ENCODE results near the gene ELP4. TPM values are rescaled to one million over a fixed set of nuclear protein-coding genes. Genes with fewer than 3 reads are reported as not detected.
"Not testable (repeated sequence)": the region's sequence is repeated elsewhere in the genome, so short reads cannot be mapped to it uniquely, and the experiment has no call there.

The ELP4 gene
- total RNA-seq, 2 experiments from 2014 or later, result 20.7 to 25.1 TPM

DNA sequence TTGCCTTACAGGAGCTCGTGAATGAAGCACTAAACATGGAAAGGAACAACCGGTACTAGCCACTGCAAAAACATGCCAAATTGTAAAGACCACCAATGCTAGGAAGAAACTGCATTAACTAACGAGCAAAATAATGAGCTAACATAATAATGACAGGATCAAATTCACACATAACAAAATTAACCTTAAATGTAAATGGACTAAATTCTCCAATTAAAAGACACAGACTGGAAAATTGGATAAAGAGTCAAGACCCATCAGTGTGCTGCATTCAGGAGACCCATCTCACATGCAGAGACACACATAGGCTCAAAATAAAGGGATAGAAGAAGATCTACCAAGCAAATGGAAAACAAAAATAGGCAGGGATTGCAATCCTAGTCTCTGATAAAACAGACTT lies 66.2 kb downstream of the ELP4 start:
- H3K4me1 Mint-ChIP-seq; H3K36me3 Mint-ChIP-seq; H3K27ac Mint-ChIP-seq; H3K4me3 Mint-ChIP-seq; POLR2A ChIA-PET; DNase-seq; ATAC-seq (ENCODE audit: low read depth); H3K27me3 Mint-ChIP-seq: not testable (repeated sequence)
- peaks cover 17% of the 10 kb centered on the region for H3K9me3 Mint-ChIP-seq

DNA sequence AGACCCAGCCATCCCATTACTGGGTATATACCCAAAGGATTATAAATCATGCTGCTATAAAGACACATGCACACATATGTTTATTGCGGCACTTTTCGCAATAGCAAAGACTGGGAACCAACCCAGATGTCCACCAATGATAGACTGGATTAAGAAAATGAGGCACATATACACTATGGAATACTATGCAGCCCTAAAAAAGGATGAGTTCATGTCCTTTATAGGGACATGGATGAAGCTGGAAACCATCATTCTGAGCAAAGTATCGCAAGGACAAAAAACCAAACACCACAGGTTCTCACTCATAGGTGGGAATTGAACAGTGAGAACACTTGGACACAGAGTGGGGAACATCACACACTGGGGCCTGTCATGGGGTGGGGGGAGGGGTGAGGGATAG lies 69.8 kb downstream of the ELP4 start:
- POLR2A ChIA-PET, H3K27ac Mint-ChIP-seq: not testable (repeated sequence)

DNA sequence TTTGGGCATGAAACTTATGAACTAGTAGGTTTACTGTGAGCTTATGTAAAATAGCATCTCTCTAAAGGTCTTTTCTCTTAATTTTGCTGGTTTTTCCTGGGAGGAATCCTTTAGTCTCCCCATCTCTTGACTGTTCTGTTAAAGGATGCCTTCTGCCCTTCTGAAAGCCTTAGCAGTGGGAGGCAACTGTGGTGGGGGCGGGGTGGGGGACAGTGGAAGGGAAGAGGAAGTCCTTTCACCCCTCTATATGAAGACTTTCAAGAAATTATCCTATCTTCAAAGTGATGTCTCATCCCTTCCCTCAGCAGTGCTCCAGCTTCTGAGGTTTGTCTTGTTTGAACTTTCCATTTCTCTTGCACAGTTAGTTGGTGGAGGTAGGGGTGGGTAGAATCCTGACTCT lies 73.1 kb downstream of the ELP4 start:
- POLR2A ChIA-PET, result no interaction called here
- peaks cover 2% of the 10 kb centered on the region for H3K36me3 Mint-ChIP-seq
- peaks cover 6% of the 10 kb centered on the region for H3K4me1 Mint-ChIP-seq
- H3K9me3 Mint-ChIP-seq, result no peaks in the 10 kb centered on the region
- ATAC-seq (ENCODE audit: low read depth) (no peak), DNase-seq (no peak)
- no peak overlapping the region for H3K4me3 Mint-ChIP-seq
- no peak overlapping the region for H3K27ac Mint-ChIP-seq
- no peaks in the 10 kb centered on the region for H3K27me3 Mint-ChIP-seq

More for the DNA sequence above, 69.8 kb downstream of the ELP4 start:
- ATAC-seq (ENCODE audit: low read depth); H3K27me3 Mint-ChIP-seq; H3K4me1 Mint-ChIP-seq; H3K36me3 Mint-ChIP-seq; H3K4me3 Mint-ChIP-seq; DNase-seq: not testable (repeated sequence)
- peaks cover 11% of the 10 kb centered on the region for H3K9me3 Mint-ChIP-seq

DNA sequence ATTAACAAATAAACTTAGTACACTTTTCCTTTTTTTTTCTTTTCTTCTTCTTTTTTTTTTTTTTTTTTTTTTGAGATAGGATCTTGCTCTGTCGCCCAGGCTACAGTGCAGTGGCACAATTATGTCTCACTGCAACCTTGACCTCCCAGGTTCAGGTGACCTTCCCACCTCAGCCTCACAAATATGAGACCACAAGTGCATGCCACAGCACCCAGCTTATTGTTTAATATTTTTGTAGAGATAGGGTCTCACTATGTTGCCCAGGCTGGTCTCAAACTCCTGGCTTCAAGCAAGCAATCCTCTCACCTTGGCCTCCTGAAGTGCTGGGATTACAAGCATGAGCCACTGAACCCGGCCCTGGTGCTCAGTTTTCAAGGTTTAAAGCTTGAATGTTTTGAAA lies 88.9 kb downstream of the ELP4 start:
- DNase-seq, result no peak
- H3K27ac Mint-ChIP-seq, result no peak overlapping the region
- no peak overlapping the region for H3K4me3 Mint-ChIP-seq
- peaks cover 6% of the 10 kb centered on the region for H3K36me3 Mint-ChIP-seq
- ATAC-seq (ENCODE audit: low read depth), result no peak
- POLR2A ChIA-PET, result no interaction called here
- no peaks in the 10 kb centered on the region for H3K4me1 Mint-ChIP-seq
- H3K27me3 Mint-ChIP-seq, result no peaks in the 10 kb centered on the region
- no peaks in the 10 kb centered on the region for H3K9me3 Mint-ChIP-seq

DNA sequence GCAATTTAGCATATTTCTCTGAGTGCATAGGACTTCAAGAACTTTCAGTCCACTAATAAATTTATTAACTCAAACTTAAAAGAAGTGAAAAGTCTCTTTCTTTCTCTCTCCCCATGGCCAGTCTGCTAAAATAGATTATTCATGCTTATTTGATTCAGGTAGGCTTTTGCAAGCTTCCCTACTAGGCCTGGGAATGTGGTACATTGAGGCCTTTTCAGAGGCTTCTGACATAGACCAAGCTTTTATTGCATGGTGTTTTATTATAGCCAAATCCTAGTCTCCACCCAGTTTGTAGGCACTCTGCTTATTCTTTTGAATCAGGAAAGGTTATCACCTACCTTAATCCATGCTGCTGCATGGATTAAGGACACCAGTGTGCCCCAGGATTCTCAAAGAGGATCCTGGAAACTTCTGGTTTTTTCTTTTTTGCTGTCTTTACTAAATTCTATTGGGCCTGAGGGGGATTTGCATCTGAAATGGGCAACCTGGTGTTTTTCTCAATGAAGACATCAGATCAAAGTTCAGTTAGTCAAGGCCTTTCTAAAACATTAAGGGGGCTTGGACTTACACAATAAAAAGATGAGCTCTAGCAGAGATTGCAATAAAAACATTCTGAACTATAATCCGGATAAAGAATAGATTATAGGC lies 92.2 kb downstream of the ELP4 start:
- POLR2A ChIA-PET, result no interaction called here
- no peak for ATAC-seq (ENCODE audit: low read depth)
- H3K9me3 Mint-ChIP-seq, result no peaks in the 10 kb centered on the region
- peaks cover 6% of the 10 kb centered on the region for H3K36me3 Mint-ChIP-seq
- H3K27ac Mint-ChIP-seq, result no peak overlapping the region
- H3K4me1 Mint-ChIP-seq, result no peaks in the 10 kb centered on the region
- DNase-seq, result no peak
- H3K27me3 Mint-ChIP-seq, result no peaks in the 10 kb centered on the region
- H3K4me3 Mint-ChIP-seq, result no peak overlapping the region

DNA sequence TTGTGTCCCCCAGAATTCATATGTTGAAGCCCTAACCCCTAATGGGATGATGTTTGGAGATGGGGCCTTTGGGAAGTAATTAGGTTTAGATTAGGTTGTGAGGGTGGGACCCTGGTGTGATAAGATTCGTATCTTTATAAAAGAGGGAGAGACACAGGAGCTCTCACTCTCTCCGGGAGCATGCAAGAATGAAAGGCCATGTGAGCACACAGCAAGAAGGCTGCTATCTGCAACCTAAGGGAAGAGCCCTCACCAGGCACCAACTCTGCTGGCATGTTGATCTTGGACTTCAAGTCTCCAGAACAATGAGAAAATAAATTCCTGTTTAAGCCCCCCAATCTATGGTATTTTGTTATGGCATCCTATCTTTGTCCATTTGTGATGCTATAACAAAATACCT lies 97.3 kb downstream of the ELP4 start:
- H3K27ac Mint-ChIP-seq, result no peak overlapping the region
- ATAC-seq (ENCODE audit: low read depth), result no peak

DNA sequence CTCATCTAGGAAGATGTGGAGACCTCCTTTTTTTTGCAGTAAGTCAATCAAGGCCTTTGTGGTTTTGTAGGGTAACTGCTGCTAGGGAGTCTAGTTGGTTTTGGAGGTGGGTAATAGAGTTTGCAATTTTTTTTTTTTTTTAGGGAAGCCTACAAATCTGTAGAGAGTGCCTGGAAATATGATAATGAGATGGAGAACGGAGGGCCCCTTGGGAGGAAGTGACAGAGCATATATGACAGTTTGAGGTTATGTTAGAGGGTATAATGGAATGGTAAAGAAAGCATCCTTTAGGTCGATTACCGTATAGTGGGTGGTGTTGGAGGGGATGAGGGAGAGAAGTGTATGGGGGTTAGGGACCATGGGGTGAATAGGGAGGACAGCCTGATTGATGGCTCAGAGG lies 98.3 kb downstream of the ELP4 start:
- H3K27ac Mint-ChIP-seq, result no peak overlapping the region
- DNase-seq (no peak), ATAC-seq (ENCODE audit: low read depth) (no peak)
- POLR2A ChIA-PET, result no interaction called here
- no peaks in the 10 kb centered on the region for H3K27me3 Mint-ChIP-seq
- peaks cover 7% of the 10 kb centered on the region for H3K36me3 Mint-ChIP-seq
- H3K4me1 Mint-ChIP-seq, result peaks cover 4% of the 10 kb centered on the region
- H3K9me3 Mint-ChIP-seq, result peaks cover 3% of the 10 kb centered on the region
- H3K4me3 Mint-ChIP-seq, result no peak overlapping the region

More for the DNA sequence above, 97.3 kb downstream of the ELP4 start:
- Mint-ChIP-seq H3K4me3 (no peak overlapping the region), H3K36me3 (peaks cover 7% of the 10 kb centered on the region), H3K4me1 (peaks cover 4% of the 10 kb centered on the region), H3K9me3 (peaks cover 3% of the 10 kb centered on the region), H3K27me3 (no peaks in the 10 kb centered on the region)
- POLR2A ChIA-PET, result no interaction called here
- DNase-seq, result no peak

DNA sequence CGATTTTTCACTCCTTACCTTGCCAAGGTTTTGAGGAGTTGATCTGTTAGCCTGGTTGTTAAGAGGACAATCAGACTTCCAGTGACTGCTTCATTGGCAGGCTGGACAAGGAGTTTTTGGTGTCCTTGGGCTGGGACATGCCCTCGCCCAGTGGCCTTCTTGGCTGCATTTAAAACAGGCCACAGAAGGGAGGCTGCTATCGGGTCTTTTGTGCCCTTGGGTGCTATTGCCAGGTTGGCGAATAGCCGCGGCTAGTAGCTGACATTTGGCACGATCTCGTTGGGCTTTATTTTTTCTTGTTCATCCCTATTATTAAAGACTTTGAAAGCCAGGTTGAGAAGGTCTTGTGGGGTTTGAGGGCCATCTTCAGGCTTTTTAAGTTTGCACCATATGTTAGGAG lies 99.4 kb downstream of the ELP4 start:
- Mint-ChIP-seq H3K27ac (no peak overlapping the region), H3K4me3 (no peak overlapping the region), H3K36me3 (peaks cover 7% of the 10 kb centered on the region), H3K9me3 (peaks cover 3% of the 10 kb centered on the region), H3K4me1 (peaks cover 4% of the 10 kb centered on the region), H3K27me3 (no peaks in the 10 kb centered on the region)
- ATAC-seq (ENCODE audit: low read depth) (no peak), DNase-seq (no peak)
- POLR2A ChIA-PET, result no interaction called here

DNA sequence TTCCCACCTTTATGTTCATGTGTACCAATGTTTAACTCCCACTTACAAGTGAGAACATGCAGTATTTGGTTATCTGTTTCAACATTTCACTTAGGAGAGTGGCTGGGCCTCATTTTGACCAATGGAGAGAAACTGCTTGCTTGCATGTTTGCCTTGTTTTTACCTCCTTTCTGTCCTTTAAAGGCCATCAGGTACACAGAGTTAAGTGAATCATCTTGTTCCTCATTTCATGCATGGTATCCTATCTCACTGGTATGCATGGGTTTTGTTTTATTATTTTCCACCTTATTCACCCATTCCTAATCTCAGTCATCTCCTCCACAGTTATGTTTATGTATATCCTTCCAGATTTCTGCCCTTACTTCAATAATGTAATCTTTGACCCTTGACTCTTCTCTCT lies 101.0 kb downstream of the ELP4 start:
- H3K4me3 Mint-ChIP-seq, result no peak overlapping the region
- peaks cover 4% of the 10 kb centered on the region for H3K4me1 Mint-ChIP-seq
- POLR2A ChIA-PET, result no interaction called here
- no peak for ATAC-seq (ENCODE audit: low read depth)
- no peak overlapping the region for H3K27ac Mint-ChIP-seq
- peaks cover 3% of the 10 kb centered on the region for H3K9me3 Mint-ChIP-seq
- H3K27me3 Mint-ChIP-seq, result no peaks in the 10 kb centered on the region
- no peak for DNase-seq
- H3K36me3 Mint-ChIP-seq, result peaks cover 7% of the 10 kb centered on the region

DNA sequence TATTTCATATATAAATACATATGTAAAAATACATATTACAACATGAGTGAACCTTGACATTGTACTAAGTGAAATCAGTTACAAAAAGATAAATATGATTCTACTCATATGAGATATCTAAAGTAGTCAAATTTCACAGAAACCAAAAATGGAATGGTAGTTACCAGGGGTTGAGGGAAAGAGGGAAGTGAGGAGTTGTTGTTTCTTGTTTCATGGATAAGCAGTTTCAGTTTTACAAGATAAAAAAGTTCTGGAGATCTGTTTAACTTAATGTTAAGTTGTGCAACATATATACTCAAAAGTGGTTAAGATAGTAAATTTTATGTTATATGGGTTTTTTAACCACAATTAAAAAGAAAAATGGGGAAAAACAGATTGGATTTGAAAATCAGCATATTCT lies 107.7 kb downstream of the ELP4 start:
- Mint-ChIP-seq H3K4me1 (peaks cover 7% of the 10 kb centered on the region), H3K27me3 (no peaks in the 10 kb centered on the region), H3K36me3 (peaks cover 6% of the 10 kb centered on the region), H3K27ac (no peak overlapping the region), H3K9me3 (no peaks in the 10 kb centered on the region), H3K4me3 (no peak overlapping the region)
- DNase-seq, result no peak
- POLR2A ChIA-PET, result no interaction called here
- no peak for ATAC-seq (ENCODE audit: low read depth)

DNA sequence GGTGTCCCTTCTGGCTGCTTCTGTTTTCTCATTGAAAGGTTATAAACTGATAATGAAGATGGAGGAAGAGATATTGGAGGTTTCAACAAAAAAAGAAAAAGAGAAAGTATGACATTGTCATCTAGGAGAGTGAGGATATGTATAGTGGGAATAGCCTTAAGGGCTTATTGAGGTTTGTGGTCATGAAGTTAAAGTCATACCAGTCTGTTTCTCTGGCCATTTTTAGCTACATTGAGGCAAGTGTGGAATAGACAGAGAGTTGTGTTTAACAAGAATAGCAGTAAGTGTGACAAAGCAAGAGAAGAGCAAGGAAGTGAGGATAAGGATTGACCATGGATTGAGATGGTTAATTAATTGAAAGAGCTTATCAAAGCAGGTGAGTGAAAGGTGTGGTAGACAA lies 110.4 kb downstream of the ELP4 start:
- no peak for ATAC-seq (ENCODE audit: low read depth)

DNA sequence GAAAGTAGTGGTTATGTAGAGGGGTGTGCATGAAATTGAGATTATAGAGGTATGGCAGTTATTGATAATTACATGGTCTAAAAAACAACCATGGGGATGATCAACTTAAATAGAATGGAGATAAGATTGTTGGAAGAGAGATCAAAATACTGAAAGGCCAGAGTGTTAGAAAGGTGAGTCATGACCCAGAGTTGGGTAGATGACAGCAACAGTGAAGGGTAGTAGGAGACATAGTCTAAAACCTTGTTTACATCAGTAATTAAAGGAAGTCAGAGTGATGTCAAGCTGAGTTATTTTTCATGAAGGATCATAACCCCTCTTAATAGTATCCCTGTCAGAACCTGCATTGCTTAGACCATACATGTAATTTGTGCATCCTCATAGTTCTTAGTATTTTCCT lies 110.9 kb downstream of the ELP4 start:
- DNase-seq, result no peak
- Mint-ChIP-seq H3K4me3 (no peak overlapping the region), H3K27me3 (no peaks in the 10 kb centered on the region), H3K9me3 (no peaks in the 10 kb centered on the region), H3K27ac (peak overlapping the region; percentile 0), H3K4me1 (peaks cover 7% of the 10 kb centered on the region), H3K36me3 (peaks cover 6% of the 10 kb centered on the region)
- no peak for ATAC-seq (ENCODE audit: low read depth)
- POLR2A ChIA-PET, result no interaction called here

More for the DNA sequence above, 110.4 kb downstream of the ELP4 start:
- Mint-ChIP-seq H3K36me3 (peaks cover 6% of the 10 kb centered on the region), H3K27ac (peak overlapping the region; percentile 0), H3K4me3 (no peak overlapping the region), H3K27me3 (no peaks in the 10 kb centered on the region), H3K4me1 (peaks cover 7% of the 10 kb centered on the region), H3K9me3 (no peaks in the 10 kb centered on the region)
- no peak for DNase-seq
- POLR2A ChIA-PET, result no interaction called here

DNA sequence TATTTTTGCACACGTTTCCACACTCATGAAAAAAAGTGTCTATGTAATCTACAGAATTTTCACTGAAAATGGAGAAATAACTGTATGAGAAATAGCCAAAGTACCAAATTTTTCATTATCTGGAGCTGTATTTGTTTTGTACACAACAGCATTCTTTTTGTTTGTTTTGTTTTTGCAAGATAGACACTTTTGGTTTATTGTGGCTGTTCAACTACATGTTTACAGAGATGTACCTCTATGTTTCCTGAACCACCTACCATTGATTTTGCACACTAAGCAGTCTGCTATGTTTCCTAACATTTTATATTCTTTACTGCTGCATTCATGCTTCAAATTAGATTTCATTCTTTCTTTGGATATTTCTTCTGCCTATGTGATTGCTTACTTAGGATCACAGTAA lies 116.3 kb downstream of the ELP4 start:
- Mint-ChIP-seq H3K36me3 (no peaks in the 10 kb centered on the region), H3K9me3 (no peaks in the 10 kb centered on the region), H3K4me1 (no peaks in the 10 kb centered on the region), H3K27ac (no peak overlapping the region), H3K4me3 (no peak overlapping the region), H3K27me3 (no peaks in the 10 kb centered on the region)
- ATAC-seq (ENCODE audit: low read depth) (no peak), DNase-seq (no peak)
- POLR2A ChIA-PET, result no interaction called here

DNA sequence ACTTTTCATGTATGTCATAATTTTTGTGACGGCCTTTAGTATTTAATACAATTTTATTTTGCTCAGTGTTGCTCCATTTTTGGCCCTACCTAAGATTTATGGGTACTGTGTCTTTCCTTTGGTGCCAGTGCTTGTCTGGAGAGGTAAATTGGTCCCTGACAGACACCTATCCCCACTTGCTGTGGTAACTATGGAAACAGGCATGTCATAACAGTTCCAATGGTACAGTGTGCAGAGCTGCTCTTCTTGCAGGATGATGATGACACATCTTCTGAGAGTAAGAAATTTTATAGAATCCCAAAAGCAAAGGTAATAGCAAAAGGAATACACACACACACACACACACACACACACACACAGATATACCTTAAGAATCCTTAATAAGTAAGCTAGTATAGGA lies 118.5 kb downstream of the ELP4 start:
- Mint-ChIP-seq H3K36me3 (no peaks in the 10 kb centered on the region), H3K4me1 (no peaks in the 10 kb centered on the region), H3K27me3 (no peaks in the 10 kb centered on the region), H3K4me3 (no peak overlapping the region), H3K27ac (no peak overlapping the region), H3K9me3 (no peaks in the 10 kb centered on the region)
- no peak for ATAC-seq (ENCODE audit: low read depth)
- POLR2A ChIA-PET, result no interaction called here
- DNase-seq, result no peak

DNA sequence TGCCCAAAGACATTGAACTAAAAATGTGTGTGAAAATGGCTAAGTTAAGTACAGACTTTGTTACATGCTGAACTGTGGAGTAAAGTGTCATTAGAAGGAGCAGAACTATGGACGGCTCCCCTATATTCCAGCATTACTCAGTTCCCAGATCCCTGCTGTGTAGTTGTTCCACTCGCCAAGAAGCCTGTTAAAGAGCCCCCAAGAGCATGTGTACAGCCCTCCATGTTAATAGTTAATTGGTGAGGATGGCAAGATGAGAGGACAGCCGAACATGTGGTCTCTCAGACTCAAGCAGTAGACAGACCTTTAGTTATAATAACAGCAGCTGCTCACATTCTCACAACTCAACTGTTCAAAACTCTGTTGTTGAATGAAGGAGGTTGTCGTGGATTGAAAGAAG lies 127.4 kb downstream of the ELP4 start:
- no peak for ATAC-seq (ENCODE audit: low read depth)
- Mint-ChIP-seq H3K9me3 (no peaks in the 10 kb centered on the region), H3K27me3 (no peaks in the 10 kb centered on the region), H3K4me1 (no peaks in the 10 kb centered on the region), H3K4me3 (no peak overlapping the region), H3K36me3 (no peaks in the 10 kb centered on the region), H3K27ac (no peak overlapping the region)
- no peak for DNase-seq
- POLR2A ChIA-PET, result no interaction called here
